Measurements from ENCODE around the gene IPCEF1.

IPCEF1 gene

DNA sequence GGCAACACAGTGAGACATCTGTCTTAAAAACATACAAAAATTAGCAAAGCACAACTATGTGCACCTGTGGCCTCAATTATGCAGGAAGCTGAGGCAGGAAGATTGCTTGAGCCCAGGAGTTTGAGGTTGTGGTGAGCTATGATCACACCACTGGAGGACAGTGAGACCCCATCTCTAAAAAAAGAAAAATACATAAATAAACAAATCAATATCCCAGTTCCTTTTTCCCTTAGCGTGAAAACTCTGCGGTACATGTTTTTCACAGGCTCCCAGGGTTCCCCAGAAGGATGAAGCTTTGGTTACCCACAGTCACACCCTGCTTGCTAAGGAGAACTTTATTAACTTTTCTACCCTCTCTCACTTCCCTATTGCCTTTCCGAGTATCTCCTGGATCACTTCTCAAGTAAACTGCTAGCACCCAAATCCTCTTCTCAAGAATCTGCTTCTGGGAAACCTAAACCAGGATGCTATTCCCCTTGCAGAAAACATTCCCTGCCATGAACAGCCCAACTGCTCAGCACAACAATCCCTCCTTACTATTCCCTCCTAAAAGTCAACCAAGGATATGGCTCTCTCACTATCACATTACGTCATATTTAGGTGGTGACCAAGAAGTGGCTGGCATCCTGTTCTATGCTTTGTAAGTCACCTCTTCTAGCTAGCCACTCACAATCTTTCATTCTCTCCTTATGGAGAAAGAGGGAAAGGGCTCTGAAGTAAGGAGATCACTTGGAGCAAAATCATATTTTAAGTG lies 122.4 kb downstream of the IPCEF1 start:
- no peak overlapping the region for H3K27ac ChIP-seq
- TF ChIP-seq, protein P1, sequence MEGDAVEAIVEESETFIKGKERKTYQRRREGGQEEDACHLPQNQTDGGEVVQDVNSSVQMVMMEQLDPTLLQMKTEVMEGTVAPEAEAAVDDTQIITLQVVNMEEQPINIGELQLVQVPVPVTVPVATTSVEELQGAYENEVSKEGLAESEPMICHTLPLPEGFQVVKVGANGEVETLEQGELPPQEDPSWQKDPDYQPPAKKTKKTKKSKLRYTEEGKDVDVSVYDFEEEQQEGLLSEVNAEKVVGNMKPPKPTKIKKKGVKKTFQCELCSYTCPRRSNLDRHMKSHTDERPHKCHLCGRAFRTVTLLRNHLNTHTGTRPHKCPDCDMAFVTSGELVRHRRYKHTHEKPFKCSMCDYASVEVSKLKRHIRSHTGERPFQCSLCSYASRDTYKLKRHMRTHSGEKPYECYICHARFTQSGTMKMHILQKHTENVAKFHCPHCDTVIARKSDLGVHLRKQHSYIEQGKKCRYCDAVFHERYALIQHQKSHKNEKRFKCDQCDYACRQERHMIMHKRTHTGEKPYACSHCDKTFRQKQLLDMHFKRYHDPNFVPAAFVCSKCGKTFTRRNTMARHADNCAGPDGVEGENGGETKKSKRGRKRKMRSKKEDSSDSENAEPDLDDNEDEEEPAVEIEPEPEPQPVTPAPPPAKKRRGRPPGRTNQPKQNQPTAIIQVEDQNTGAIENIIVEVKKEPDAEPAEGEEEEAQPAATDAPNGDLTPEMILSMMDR (conservative IDR thresholded peaks at IDR 0.05), result no peak

DNA sequence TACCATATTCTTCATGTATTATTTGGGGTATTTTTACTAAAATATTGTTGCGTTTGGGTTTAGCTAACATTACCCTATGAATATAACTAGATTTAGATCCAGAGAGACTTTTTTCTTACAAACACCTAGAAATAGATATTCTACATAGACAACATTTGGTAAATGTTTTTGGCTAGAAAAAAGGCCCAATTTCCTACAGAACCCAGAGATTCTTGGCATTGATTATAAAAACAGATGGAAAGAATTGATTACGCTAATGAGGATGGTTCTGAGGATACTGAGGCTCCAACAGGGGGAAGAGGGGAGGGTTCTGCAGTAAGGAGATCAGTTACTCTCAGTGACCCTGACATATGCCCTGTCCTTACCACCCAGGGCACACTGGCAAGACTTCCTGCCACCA lies 123.2 kb downstream of the IPCEF1 start:
- TF ChIP-seq, protein P1 (conservative IDR thresholded peaks at IDR 0.05), result no peak
- no peak overlapping the region for H3K27ac ChIP-seq

DNA sequence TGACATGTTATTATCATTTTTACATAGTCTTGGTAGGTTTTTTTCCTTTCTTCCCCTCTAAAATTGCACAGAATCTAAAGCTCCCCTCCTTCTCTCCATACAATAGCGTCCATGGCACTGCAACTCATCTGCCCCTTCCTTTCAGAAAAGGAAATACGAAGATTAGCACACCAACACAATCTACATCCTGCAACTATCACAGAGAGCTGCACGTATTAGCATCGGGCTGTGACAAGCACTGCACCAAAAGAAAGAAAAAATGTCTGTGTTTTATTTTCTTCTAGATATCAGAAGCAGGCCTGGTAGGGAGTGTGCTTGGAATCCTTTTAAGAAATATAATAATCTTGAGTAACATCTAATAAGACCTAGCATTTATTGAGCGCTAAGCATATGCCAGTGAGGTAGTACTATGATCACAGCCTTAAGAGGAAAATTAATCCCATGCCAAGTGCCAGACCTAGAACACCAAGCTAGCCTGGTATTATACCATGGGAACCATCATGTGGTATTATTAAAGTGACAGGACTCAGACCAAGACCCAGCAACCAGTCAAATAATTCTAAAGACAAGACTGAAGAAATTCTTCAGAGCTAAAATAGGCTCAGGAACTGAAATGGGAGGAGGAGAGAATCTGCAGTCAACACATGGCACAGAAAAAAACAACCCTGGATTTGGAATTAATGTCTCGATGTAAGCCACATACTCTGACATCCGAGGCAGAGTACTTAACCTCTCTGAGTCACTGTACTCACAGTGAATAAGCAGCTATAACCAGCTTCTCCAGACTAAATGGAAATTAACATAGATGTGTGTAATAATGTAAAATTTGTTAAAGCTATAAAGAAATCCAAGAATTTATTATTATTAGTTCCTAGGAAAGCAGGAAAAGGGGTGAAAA lies 124.3 kb downstream of the IPCEF1 start:
- TF ChIP-seq, protein P1 (conservative IDR thresholded peaks at IDR 0.05), result no peak
- no peak overlapping the region for H3K27ac ChIP-seq

DNA sequence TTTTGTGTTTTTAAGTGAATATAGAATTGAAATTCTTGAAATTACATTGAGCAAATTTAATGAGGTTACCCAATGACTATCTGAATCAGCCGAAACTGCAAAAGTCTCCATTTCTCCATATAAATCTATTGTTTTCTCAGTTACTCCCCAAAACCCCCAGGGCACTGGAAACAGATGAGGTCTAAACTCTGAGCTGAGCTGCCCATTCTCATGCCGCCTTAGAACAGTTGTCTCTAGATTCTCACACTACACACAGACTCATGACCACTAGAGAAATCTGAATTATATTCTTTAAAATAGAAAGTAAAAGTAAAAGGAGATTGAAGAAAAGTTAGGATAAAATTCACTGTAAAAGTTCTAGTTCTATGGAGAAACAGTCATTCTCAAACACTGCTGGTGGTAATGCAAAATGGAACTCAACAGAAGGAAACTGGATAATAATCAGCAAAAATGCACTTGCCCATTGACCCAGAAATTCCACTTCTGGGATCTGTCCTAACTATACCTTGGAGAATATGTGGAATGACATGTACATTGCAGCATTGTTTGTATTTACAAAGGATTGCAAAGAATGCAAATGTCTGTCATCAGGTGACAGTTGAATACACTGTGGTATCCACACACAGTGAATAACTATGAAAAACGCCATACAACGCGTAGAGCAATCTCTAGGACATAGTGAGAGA lies 125.5 kb downstream of the IPCEF1 start:
- no peak overlapping the region for H3K27ac ChIP-seq
- TF ChIP-seq, protein P1 (conservative IDR thresholded peaks at IDR 0.05), result no peak

DNA sequence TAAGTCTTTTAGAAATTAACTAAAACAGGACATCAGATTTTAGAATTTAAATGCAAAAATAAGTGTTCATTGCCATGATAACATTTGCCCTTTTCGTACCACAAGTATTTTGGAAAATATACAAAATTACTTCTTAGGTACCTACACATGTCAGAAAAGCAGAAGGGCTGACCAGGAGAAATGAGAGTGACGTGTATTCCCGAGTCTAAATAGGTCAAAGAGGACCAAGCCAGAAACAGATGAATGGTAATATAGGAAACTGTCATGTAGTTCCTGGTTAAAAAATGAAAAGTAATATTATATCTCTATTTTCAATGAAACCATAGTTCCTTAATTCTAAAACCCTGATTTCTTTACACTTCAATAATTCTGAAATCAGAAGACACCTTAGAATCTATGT lies 126.2 kb downstream of the IPCEF1 start:
- TF ChIP-seq, protein P1 (conservative IDR thresholded peaks at IDR 0.05), result no peak

DNA sequence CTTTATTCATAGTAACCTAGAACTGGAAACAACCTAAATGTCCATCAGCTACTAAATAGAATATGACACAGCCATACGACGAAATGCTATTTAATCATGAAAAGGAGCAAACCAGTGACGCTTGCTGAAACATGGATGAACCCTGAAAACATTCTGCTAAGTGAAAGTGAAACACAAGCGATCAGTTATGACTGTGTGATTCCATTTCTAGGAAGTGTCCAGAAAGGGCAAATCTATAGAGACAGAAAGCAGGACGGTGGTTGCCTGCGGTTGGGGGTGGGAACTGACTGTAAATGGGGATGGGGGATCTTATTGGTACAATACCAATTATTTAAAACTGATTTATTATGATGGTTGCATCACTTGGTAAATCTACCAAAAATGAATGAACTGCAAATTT lies 126.8 kb downstream of the IPCEF1 start:
- H3K27ac ChIP-seq, result no peak overlapping the region

More for the DNA sequence above, 126.2 kb downstream of the IPCEF1 start:
- H3K27ac ChIP-seq, result no peak overlapping the region

More for the DNA sequence above, 126.8 kb downstream of the IPCEF1 start:
- TF ChIP-seq, protein P1 (conservative IDR thresholded peaks at IDR 0.05), result no peak

All from VCaP (cell line).